GM18526 (cell line): ENCODE data around the gene PC.

Experiments
- POLR2A ChIP-seq: IDR thresholded peaks from 3 replicates; pipeline ENCODE4 v1.6.1; 2011; ENCODE audit not compliant: insufficient read length; ENCODE audit errors: extremely low read depth

Gene PC

DNA sequence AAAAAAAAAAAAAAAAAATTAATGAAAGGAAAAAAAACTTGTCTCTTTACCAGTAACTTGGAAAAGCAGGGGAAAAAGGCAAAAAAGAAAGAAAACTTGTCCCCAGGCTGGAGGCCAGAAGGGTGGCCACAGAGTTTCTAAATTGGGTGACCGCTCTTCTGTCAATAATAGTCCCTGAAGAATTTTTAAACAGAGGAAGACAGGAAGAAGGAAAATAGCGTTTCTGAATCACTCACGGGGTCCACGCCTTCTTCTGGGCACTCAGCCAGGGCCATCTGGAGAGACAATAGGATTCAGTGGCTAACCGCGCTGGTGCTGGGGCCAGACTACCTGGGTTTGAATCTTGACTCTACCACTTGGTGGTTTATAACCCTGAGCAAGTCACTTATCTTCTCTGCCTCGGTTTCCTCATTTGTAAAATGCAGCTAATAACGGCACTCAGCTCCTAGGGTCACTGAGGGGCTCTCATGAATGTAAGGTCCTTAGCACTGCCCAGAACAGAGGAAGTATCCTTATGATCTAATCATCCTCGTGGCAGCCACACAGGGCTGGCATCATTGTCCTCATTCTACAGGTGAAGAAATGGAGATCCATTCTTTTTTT is 23.9 kb upstream of the PC start:
- no peak for TF ChIP-seq POLR2A

DNA sequence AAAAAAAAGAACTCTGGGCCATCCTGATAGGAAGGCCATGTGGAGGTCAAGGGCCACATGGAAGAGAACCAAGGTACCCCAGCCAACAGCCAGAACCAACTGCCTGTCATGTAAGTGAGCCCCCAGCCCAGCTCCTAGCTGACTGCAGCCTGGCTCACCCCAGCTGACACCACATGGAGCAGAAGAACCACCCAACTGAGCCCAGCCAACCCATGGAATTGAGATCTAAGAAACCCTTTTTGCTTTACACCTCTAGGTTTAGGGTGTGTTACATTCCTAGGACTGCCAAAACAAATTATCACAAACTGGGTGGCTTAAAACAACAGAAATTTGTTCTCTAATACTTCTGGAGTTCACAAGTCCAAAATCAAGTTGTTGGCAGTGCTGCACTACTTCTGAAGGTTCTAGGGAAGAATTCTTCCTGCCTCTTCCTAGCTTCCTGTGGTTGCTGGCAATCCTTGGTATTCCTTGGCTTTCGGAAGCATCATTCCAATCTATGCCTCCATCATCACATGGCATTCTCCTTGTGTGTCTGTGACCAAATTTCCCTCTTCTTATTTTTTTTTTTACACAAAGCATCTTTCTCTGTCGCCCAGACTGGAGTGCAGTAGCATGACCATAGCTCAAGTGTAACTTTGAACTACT is 21.3 kb upstream of the PC start:
- no peak for TF ChIP-seq POLR2A

DNA sequence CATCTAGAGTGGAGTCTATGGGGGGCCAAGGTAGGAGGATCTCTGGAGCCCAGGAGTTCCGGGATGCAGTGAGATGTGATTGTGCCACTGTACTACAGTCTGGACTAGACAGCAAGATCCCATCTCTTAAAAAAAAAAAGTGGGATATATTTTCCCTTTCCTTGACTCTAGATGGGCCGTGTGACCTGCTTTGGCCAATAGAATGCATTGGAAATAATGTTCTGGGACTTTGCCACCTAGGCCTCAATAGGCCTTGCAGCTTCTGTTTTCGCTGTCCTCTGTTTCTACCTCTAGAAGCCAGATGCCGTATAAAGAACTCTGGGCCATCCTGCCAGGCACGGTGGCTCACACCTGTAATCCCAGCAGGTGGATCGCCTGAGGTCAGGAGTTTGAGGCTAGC is 20.5 kb upstream of the PC start:
- no peak for TF ChIP-seq POLR2A

DNA sequence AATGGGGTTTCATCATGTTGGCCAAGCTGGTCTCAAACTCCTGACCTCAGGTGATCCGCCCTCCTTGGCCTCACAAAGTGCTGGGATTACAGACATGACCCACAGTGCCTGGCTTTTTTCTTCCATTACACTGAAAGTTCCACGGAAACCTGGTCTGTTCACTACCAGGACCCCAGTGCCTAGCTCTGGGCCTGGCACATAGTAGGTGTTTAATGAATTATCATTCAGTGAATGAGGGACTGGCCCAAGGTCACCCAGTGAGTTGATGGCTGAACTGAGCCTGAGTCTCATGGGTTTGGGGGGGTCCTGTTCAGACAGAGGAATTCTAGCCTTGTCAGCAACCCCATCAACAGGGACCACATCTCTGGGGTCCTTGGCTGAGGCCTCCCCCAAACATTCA is 20.0 kb upstream of the PC start:
- TF ChIP-seq POLR2A: no peak

DNA sequence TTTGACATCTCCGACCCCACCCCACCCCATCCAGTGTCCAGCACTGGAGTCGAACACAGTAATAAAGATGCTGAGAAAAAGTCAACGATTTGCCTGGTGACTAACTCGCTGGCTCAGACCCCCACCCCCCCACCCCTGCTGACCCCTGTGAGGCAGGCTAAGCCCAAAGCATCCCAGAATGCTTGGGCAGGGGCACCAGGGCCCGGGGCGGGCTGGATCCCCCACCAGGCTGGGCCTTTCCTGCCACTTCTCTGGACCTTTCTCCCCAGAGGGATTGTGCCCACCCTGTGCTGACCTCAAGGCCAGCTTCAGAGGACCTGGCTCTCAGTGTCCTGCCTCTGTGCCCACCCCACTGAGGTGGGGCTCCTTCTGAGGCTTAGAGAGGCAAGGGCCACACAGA is 18.7 kb upstream of the PC start:
- TF ChIP-seq POLR2A: no peak

DNA sequence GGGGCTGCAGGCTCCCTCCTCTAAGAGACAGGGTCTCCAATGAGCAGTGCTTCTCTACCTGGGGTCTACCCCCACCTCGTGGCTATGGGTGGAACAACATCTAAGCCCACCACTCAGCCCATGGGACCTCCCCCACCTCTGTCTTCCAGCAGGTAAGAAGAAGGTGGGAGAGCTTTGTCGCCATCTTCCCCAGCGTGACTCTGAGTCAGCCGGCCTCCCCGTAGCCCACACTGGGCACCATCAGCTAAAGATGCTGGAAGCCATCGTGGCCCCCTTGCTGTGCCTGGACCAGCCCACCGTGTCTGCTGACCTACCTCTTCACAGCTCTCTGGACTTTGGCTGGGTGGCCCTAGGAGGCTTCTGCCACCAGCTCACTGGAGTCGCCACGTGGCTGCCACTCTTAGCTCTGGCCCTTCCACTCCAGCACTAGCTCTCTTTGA is 17.9 kb upstream of the PC start:
- no peak for TF ChIP-seq POLR2A

DNA sequence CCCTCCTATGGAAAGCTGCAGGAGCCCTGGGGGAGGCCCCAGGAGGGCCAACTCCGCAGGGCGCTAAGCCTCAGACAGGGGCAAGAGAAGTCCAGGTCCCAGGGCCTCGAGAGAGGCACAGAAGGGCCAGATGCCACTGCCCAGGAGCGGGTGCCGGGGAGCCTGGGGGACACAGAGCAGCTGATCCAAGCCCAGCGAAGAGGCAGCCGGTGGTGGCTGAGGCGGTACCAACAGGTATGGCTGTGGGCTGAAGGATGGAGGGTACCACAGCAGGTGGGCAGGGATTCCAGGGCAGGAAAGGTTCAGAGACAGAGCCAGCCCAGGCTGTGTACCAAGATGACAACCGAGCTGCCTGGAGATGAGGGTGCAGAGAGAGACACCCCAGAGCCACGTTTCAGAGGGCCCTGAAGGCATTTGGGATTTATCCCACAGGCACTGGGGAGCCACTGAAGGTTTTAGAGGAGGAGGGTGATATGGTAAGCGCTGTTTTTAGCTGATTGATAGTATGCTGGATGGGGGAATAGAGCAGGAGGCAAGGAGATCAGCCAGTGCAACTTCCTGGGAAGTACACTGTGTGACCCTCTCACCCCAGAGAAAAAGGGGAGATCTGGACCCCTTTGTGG is 17.3 kb upstream of the PC start:
- no peak for TF ChIP-seq POLR2A

DNA sequence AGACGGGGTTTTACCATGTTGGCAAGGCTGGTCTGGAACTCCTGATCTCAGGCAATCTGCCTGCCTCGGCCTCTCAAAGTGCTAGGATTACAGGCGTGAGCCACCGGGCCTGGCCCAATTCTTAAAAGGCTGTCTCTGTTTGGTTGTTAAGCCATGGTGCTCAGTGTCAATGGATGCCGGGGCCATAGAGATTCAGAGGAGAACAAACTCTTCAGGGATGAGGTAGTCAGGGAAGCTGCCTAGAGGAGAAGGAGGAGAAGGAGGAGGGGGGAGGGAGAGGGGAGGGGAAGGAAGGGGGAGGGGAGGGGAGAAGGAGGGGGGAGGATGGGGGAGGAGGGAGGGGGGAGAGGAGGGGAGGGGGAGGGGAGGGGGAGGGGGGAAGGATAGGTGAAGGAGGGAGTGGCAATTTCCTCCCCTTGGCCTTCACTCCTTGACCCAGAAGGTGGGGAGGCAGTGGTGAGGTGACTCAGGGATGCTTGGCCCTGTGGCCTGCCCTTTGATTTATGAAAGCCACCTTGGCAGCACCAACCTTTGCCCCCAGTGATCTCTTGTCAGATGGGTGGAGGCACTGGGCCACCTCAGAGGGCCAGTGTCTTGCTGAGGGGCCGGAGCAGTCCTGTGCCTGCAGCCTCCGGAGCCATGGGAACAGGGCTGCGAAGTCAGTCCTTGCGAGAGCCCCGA is 16.7 kb upstream of the PC start, which contains the start of gene C11orf86:
C11orf86 (plus strand) TSS at position 581 of the 681 bp plus-strand sequence; CDS start at position 640, 59 bp downstream.
- TF ChIP-seq POLR2A: no peak

DNA sequence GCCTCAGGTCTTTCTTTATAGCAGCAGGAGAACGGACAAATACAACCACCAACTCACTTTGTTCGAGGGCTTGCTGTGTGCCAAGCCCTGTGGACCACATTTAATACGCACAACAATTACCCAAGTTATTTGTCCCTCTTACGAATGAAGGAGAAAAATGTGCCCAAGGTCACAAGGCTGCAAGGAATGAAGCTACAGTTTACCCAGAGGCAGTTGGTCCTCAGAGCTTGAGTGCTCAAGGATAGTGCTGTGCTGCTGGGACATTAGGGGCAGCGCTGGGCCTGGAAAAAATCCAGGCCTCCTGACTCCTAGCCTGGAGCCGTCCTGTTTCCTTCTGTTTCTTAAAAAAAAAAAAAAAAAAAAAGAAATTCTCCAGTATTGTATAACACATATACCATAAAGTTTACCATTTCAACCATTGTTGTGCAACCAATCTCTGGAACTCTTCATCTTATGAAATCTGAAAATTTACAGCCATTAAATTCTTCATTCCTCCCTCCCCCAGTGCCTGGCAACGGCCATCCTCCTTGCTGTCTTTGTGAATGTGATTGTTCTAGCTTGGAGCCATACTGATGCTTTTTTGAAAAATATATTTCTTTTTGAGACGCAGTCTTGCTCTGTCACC is 15.9 kb upstream of the PC start:
- no peak for TF ChIP-seq POLR2A

DNA sequence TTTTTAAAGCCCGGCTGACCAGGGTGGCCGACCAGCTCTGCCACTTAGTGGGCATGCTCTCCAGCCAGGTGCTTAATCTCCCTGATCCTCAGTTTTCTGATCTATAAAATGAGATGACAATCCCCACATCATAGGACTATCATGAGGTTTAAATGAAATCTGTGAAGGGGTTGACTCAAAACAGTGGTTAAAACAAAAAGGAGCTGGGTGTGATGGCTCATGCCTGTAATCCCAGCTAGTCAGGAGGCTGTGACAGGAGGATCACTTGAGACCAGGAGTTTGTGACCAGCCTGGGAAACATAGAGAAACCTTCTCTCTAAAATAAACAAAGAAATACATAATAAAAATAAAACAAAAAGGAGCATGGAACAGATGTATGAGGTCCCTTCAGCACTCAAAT is 13.3 kb upstream of the PC start:
- TF ChIP-seq POLR2A: no peak

DNA sequence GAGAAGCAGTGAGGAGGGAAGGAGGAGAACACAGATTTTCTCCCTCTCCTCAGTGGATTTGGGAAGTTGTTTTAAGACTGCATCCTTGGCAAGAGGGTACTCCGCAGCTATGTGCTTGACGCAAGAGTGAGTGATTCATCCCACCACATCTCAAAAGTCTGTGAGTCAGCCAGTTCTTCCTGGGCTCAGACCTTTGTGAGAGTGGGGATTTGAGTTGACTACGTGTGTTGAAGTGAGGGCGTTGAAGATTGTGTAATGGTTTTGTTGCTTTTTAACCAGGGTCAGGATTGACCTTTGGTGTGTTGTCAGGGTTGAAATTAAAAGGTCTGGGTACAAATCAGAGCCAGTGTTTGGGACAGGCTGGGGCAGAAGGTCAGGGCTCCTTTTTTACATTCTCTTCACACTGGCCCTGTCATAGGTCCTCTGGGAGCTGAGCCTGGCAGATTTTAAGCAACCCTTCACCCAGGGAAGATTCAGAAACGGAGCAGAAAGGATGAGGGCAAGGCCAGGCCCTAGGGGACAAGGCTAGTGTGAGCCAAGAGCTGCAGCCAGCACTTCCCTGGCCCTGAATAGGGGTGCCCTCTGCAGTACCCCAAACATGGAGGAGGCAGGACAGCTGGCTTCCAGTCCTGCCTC is 12.7 kb upstream of the PC start:
- TF ChIP-seq POLR2A: no peak

DNA sequence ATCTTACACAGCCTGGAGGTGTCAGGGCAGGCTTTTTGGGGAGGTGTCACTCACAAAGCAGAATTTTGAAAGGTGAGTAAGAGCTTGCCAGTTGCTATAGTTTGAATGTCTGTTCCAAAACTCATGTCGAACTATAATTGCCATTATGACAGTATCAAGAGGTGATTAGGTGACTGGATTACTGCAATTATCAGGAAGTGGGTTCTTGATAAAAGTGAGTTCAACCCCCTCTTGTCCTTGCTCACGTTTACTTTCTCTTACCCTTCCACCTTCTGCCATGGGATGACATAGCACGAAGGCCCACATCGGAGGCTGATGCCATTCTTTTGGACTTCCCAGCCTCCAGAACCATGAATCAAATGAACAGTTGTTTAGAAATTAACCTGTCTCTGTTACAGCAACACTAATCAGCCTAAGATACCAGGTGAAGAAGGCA is 12.2 kb upstream of the PC start:
- TF ChIP-seq POLR2A: no peak

DNA sequence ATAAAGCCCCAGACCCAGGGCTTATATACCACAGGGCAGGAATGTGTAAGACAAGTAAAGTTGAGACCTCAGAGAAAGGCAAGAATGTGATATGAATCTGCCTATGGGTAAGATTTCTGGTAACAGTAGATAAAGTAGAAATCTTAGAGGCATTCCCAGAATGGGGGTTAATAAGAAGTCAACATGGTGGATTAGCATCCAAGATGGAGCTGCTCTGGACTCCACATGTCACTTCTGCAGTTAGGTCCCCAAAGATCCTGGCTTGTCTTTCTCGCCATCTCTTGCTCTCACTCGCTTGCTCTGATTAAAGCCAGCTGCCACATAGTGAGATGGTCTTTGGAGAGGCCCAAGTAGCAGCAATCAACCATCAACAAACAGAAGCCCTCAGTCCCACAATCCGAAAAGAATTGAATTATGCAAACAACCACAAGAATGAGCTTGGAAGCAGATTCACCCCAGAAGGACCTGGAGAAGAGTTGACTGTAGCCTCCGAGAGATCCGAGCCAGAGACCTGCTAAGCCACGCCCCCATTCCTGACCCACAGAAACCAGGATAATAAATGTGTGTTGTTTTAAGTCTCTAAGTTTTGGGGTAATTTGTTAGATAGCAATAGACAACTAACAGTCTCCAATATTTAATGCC is 11.5 kb upstream of the PC start:
- no peak for TF ChIP-seq POLR2A

DNA sequence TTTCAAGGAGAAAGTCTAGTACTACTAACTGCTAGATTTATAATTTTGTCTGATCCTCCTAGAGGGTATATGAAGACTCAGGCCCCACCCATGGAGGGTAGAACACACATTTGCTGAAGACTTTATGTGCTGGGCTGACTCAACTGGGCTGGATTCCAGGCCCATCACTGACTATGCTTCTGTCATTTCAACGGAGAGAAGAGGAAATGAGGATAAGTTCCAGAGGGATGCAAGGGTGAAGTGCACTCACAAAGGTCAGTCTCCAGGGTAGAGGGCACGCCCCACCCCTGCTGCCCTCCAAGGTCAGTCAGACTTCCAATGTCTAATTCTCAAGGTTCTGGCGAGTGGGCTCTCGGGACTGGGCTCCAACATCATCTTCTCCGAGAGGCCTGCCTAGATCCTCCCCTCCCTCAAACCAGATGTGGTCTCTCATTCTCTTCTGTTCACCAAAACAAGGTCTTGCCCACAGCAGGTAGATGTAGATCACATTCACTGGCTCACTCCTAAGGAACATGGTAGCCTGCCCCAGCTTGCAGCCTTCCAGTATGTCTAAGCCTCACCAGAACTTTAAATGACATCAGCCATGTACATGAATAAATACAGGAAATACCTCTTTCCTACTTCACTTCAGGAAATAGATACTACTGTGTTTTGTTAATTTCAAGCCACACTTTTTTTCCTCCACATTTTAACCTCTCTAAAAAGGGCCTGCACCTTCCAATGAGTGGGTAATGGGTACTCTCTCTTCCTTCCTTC is 9.7 kb upstream of the PC start:
- TF ChIP-seq POLR2A: no peak
